ENCODE measurements around the gene EP400.

GRCh38 chr12:132106921-132107320 is 157.2 kb downstream of the EP400 start:
- TF ChIP-seq CTCF (IDR thresholded peaks at IDR 0.05) (no peak), POLR2A (IDR thresholded peaks at IDR 0.05) (no peak)
